K562 treated with DMSO at 1 percent for 24 hours (cell line): Measurements from ENCODE around the gene TRABD2A. TPM values are rescaled to one million over a fixed set of nuclear protein-coding genes. Genes with fewer than 3 reads are reported as not detected.

Source experiments
- total RNA-seq: library from RNA; unstranded; fragments of 300-600 nt; gene quantifications from 2 replicates; pipeline ENCODE4 v1.2.3, GENCODE V29; 2022; ENCODE audit warnings: low read depth; ENCODE audit not compliant: insufficient read depth

Gene TRABD2A, protein sequence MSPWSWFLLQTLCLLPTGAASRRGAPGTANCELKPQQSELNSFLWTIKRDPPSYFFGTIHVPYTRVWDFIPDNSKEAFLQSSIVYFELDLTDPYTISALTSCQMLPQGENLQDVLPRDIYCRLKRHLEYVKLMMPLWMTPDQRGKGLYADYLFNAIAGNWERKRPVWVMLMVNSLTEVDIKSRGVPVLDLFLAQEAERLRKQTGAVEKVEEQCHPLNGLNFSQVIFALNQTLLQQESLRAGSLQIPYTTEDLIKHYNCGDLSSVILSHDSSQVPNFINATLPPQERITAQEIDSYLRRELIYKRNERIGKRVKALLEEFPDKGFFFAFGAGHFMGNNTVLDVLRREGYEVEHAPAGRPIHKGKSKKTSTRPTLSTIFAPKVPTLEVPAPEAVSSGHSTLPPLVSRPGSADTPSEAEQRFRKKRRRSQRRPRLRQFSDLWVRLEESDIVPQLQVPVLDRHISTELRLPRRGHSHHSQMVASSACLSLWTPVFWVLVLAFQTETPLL
- total RNA-seq: 0.22 TPM in 1 of 2 replicates, not detected in the other

DNA sequence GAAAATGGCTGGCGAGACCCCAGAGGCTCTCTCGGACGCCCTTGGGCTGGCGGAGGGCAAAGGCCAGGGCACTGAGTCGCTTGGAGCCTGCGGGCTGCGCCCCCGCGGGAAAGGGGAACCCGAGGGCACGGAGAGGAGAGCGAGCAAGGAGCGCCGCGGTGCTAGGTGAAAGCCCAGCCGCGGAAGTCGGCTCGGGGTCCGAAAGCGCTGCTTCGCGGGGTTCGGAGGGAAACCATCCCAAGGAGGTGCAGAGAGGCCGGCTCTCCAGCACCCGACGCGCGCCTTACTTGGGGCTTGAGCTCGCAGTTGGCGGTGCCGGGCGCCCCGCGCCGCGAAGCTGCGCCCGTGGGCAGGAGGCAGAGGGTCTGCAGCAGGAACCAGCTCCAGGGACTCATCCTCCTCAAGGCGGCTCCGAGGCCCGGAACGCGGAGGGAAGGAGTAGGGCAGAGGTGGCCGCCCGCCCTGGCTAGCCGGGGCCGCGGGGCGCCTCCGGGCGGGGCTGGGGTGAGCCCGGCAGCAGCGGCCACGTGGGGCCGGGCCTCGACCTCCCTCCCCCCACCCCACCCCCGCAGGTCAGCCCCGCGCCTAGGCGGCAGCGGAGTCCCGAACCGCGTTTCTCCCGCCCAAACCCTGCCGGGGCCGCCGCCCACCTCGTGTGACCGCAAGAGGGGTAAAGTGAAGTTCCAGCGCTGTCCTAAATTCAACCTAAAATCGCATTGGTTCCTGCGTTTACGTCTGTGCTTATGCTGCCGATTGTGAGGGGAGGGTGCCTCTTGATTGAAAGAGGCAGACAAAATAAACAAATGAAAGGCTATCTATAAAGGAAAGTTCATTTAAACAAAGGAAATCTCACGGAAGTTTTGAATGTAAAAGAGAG is at the start of gene TRABD2A:
Gene TRABD2A (minus strand): TSS at position 440 of the 877 bp plus-strand sequence. CDS start 45 bp downstream, at position 395.

DNA sequence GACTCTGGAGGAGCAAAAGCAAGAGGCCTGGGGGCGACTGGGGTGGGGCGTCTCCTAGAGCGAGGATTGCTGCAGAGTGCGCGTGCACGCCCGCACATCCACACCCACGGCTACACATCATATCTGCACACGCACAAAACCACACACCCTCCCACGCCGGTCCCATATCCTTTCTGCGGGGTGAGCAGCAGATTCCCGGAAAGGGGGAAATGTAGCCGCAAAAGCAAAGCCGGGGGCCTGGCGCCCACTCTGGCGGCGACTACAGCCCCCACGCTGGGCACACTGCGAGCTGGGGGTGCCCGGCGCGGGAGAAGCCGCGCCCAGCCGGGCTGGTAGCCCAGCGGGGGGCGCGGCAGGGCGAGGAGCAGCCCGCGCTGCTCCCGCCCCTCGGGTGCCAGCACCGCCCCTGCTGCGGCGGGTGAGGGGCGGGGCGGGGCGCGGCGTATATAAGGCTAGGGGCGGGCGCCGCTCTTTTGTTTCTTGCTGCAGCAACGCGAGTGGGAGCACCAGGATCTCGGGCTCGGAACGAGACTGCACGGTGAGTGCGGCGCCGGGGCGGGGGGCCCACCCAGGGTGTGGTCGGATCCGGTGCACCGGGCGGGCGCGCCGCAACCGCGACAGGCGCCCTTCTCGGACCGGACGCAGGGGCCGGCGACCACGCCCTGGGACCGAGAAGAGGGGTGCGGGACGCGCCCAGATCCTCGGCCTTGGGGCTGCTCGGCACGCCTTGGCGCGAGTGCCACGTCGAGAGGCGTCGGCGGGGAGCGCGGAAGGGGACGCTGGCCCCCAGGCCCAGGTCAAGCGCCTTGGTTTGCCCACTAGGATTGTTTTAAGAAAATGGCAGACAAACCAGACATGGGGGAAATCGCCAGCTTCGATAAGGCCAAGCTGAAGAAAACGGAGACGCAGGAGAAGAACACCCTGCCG is 24.6 kb upstream of the TRABD2A start, which contains the start of gene TMSB10:
Gene TMSB10 (plus strand): TSS at position 476 of the 927 bp plus-strand sequence.

Other genes with a start within 250 kb of the TRABD2A start
- gene TMSB10, start 24.6 kb upstream of the TRABD2A start, total RNA-seq: 1,360 and 1,434 TPM in 2 replicates
- gene KCMF1, start 90.1 kb upstream of the TRABD2A start, total RNA-seq: 27.6 and 30.4 TPM in 2 replicates